Body of pancreas (tissue), 4 donors: ENCODE data around the gene MYOCD.

Experiments used
- POLR2A ChIP-seq, 3 donors: fragments of 450-650 bp; IDR thresholded peaks; one replicate each; pipeline ENCODE4 v1.6.1; 2016; ENCODE audit warnings: antibody characterized with exemption in 3 of 3, mild to moderate bottlenecking in 2 of 3
- TF ChIP-seq, protein P1 (sequence below), 7 experiments: fragments of 450-650 bp in 4 of 7; fragments of 200-600 bp in 3 of 7; sonication (generic) in 3 of 7; IDR thresholded peaks; one replicate each; pipeline ENCODE4 v1.5.1; 2016 to 2019; ENCODE audit warnings: antibody characterized with exemption in 7 of 7

DNA sequence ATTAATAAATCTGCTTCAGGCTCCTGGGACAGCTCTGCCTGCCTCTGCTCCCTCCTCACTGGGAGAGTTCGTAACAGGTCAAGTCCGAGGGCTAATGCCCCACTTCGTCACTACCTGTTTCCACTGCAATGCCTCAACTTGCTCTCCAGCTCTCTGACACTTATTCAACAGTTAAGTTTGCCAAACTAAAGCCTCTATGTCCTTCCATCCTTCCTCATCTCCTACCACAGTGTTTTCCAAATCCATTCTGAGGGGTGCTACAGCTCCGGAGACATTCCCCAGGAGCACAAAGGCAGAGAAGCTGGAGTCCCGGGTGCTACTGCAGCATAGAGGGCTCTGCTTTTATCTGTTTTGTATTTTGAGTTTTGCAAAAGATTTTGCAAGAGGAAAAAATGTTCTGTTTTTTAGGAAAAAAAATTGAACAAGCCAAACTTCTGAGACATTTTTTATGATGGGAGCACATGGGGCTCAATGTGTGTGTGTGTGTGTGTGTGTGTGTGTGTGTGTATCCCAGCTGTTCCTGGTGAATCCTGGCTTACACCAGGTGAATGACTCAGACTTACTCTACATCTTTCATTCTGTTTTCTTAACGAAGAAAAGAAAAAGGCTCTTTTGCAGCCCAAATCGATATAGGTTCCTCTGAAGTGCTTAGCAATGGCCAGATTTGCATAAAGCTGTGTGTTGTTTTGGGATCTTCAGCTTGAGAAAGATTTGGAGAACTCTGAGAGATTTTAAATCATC, 46.1 kb upstream of the MYOCD start:
- TF ChIP-seq, protein P1, sequence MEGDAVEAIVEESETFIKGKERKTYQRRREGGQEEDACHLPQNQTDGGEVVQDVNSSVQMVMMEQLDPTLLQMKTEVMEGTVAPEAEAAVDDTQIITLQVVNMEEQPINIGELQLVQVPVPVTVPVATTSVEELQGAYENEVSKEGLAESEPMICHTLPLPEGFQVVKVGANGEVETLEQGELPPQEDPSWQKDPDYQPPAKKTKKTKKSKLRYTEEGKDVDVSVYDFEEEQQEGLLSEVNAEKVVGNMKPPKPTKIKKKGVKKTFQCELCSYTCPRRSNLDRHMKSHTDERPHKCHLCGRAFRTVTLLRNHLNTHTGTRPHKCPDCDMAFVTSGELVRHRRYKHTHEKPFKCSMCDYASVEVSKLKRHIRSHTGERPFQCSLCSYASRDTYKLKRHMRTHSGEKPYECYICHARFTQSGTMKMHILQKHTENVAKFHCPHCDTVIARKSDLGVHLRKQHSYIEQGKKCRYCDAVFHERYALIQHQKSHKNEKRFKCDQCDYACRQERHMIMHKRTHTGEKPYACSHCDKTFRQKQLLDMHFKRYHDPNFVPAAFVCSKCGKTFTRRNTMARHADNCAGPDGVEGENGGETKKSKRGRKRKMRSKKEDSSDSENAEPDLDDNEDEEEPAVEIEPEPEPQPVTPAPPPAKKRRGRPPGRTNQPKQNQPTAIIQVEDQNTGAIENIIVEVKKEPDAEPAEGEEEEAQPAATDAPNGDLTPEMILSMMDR (IDR thresholded peaks at IDR 0.05), result no peak
- no peak for TF ChIP-seq POLR2A (IDR thresholded peaks at IDR 0.05)
